Measurements from ENCODE around the gene TPRG1.

The TPRG1 gene

DNA sequence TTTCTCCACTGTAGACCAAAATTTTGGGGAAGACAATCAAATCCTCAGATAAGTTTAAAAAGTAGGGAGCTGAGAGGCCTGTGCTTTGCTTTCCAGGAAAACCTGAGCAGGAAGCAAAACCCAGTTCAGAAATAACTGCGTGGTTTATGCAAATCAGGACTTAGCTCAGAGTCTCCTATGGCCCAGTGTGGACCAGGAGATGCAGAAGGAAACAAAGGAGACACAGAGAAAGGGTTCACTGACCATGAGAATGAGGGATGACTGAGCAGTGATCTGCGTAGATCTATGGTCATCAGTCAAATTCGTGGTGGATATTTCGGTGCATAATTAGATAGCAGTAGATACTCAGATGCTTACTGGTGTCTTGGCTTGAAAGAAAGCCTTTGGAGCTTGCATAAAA lies 196.6 kb downstream of the TPRG1 start:
- H3K4me3 ChIP-seq (ENCODE audit: low read depth, low read length), result no peak overlapping the region

DNA sequence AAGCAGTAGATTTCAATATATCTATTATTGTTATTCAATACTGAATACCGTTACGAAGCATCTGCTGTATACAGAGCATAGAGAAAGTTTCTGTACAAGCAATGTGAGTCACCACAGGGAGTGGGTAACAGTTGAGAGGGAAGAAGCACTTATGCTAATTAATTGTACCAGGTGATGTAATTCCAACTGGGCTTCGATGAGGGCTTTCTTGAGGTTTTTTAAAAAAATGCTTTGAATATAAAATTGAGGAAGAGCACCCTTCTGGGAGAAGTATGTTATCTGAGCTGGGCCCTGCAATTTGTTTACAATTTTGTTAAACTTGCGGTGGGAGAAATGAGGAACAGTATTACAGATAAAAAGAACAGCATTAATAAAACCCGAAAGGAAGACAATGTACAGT lies 197.9 kb downstream of the TPRG1 start:
- Histone ChIP-seq H3K79me2 (no peaks in the 10 kb centered on the region), H3K4me2 (ENCODE audit: low read length) (no peak overlapping the region), H3K9me3 (ENCODE audit: control insufficient read depth, low read length) (no peaks in the 10 kb centered on the region), H3K27ac (no peak overlapping the region), H2AFZ (no peak overlapping the region), H3K4me3 (ENCODE audit: low read depth, low read length) (no peak overlapping the region), H3K9ac (no peak overlapping the region), H3K27me3 (ENCODE audit: control insufficient read depth, insufficient read depth, low read length) (no peaks in the 10 kb centered on the region), H3K36me3 (ENCODE audit: control insufficient read depth, insufficient read depth, low read length) (no peaks in the 10 kb centered on the region), H3K4me1 (no peaks in the 10 kb centered on the region)
- TF ChIP-seq, protein P1, sequence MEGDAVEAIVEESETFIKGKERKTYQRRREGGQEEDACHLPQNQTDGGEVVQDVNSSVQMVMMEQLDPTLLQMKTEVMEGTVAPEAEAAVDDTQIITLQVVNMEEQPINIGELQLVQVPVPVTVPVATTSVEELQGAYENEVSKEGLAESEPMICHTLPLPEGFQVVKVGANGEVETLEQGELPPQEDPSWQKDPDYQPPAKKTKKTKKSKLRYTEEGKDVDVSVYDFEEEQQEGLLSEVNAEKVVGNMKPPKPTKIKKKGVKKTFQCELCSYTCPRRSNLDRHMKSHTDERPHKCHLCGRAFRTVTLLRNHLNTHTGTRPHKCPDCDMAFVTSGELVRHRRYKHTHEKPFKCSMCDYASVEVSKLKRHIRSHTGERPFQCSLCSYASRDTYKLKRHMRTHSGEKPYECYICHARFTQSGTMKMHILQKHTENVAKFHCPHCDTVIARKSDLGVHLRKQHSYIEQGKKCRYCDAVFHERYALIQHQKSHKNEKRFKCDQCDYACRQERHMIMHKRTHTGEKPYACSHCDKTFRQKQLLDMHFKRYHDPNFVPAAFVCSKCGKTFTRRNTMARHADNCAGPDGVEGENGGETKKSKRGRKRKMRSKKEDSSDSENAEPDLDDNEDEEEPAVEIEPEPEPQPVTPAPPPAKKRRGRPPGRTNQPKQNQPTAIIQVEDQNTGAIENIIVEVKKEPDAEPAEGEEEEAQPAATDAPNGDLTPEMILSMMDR (IDR thresholded peaks at IDR 0.05), result no peak

More for the DNA sequence above, 196.6 kb downstream of the TPRG1 start:
- Histone ChIP-seq H3K9ac (no peak overlapping the region), H3K27me3 (ENCODE audit: control insufficient read depth, insufficient read depth, low read length) (no peaks in the 10 kb centered on the region), H3K4me2 (ENCODE audit: low read length) (no peak overlapping the region), H3K9me3 (ENCODE audit: control insufficient read depth, low read length) (no peaks in the 10 kb centered on the region), H3K79me2 (no peaks in the 10 kb centered on the region), H3K4me1 (no peaks in the 10 kb centered on the region), H2AFZ (no peak overlapping the region), H3K27ac (no peak overlapping the region), H3K36me3 (ENCODE audit: control insufficient read depth, insufficient read depth, low read length) (no peaks in the 10 kb centered on the region)
- TF ChIP-seq, protein P1 (IDR thresholded peaks at IDR 0.05), result no peak

DNA sequence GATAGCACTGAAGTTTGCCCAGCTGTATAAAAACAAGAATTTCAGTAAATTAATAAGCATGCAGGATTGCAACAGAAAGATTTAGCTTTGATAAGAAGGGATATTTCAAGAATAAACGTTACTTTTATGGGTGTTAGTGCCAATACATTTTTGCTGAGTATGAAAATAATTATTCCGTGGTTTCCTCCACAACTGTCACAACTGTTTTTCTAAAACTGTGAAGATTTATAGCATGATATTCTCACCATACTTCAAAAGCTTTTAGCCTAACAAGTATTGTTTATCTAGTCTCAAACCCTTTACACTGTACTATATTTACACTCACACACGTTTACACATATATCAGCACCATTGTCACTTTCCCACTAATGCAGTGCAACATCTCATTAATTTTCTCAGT lies 200.5 kb downstream of the TPRG1 start:
- H3K4me2 ChIP-seq (ENCODE audit: low read length), result no peak overlapping the region
- TF ChIP-seq, protein P1 (IDR thresholded peaks at IDR 0.05), result no peak
- no peaks in the 10 kb centered on the region for H3K36me3 ChIP-seq (ENCODE audit: control insufficient read depth, insufficient read depth, low read length)
- H3K27ac ChIP-seq, result no peak overlapping the region
- no peak overlapping the region for H3K9ac ChIP-seq
- H2AFZ ChIP-seq, result no peak overlapping the region
- no peaks in the 10 kb centered on the region for H3K27me3 ChIP-seq (ENCODE audit: control insufficient read depth, insufficient read depth, low read length)
- no peaks in the 10 kb centered on the region for H3K9me3 ChIP-seq (ENCODE audit: control insufficient read depth, low read length)
- no peaks in the 10 kb centered on the region for H3K4me1 ChIP-seq
- no peak overlapping the region for H3K4me3 ChIP-seq (ENCODE audit: low read depth, low read length)
- no peaks in the 10 kb centered on the region for H3K79me2 ChIP-seq

All from parathyroid adenoma (tissue), 2 donors.